Measurements from ENCODE around the gene TLR10.

Gene TLR10

GRCh38 chr4:38823766-38824165 is 41.0 kb upstream of the TLR10 start:
- Histone ChIP-seq H3K4me3 (ENCODE audit: severe bottlenecking) (no peak overlapping the region), H3K4me1 (ENCODE audit: insufficient read depth, poor library complexity, severe bottlenecking) (no peaks in the 10 kb centered on the region), H3K9me3 (ENCODE audit: severe bottlenecking) (no peaks in the 10 kb centered on the region), H3K27ac (ENCODE audit: poor library complexity, severe bottlenecking) (no peak overlapping the region), H3K36me3 (ENCODE audit: low read depth) (no peaks in the 10 kb centered on the region), H3K27me3 (ENCODE audit: insufficient read depth, poor library complexity, severe bottlenecking) (no peaks in the 10 kb centered on the region)
- ATAC-seq (ENCODE audit: low read depth) (no peak), DNase-seq (ENCODE audit: low spot score) (no peak)
- TF ChIP-seq CTCF (IDR thresholded peaks at IDR 0.05; ENCODE audit: poor library complexity, severe bottlenecking): no peak

DNA sequence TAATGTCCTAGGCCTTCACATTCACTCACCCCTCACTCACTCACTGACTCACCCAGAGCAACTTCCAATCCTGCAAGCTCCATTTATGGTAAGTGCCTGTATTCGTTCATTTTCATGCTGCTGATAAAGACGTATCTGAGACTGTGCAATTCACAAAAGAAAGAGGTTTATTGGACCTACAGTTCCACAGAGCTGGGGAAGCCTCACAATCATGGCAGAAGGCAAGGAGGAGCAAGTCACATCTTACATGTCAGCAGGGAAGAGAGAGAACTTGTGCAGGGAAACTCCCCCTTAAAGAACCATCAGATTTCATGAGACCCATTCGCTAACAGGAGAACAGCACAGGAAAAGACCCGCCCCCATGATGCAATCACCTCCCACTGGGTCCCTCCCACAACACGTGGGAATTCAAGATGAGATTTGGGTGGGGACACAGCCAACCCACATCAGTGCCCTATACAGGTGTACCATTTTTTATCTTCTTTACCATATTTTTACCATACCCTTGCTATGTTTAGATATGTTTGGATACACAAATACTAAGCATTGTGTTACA is 40.0 kb upstream of the TLR10 start:
- Histone ChIP-seq H3K4me3 (ENCODE audit: severe bottlenecking) (no peak overlapping the region), H3K36me3 (ENCODE audit: low read depth) (no peaks in the 10 kb centered on the region), H3K27ac (ENCODE audit: poor library complexity, severe bottlenecking) (no peak overlapping the region), H3K9me3 (ENCODE audit: severe bottlenecking) (no peaks in the 10 kb centered on the region), H3K4me1 (ENCODE audit: insufficient read depth, poor library complexity, severe bottlenecking) (no peaks in the 10 kb centered on the region), H3K27me3 (ENCODE audit: insufficient read depth, poor library complexity, severe bottlenecking) (no peaks in the 10 kb centered on the region)
- DNase-seq (ENCODE audit: low spot score): no peak
- no peak for TF ChIP-seq CTCF (IDR thresholded peaks at IDR 0.05; ENCODE audit: poor library complexity, severe bottlenecking)
- no peak for ATAC-seq (ENCODE audit: low read depth)

DNA sequence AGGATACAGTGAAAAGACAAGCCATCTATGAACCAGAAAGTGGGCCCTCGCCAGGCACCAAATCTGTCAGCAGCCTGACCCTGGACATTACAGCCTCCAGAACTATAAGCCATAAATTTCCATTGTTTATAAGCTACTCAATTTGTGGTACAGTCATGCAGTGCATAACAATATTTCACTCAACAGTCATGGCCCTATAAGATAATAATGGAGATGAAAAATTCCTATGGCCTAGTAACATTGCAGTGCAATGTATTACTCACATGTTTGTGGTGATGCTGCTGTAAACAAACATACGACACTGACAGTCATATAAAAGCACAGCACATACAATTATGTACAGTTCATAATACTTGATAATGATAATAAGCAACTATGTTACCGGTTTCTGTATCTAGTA is 38.9 kb upstream of the TLR10 start:
- no peaks in the 10 kb centered on the region for H3K27me3 ChIP-seq (ENCODE audit: insufficient read depth, poor library complexity, severe bottlenecking)

DNA sequence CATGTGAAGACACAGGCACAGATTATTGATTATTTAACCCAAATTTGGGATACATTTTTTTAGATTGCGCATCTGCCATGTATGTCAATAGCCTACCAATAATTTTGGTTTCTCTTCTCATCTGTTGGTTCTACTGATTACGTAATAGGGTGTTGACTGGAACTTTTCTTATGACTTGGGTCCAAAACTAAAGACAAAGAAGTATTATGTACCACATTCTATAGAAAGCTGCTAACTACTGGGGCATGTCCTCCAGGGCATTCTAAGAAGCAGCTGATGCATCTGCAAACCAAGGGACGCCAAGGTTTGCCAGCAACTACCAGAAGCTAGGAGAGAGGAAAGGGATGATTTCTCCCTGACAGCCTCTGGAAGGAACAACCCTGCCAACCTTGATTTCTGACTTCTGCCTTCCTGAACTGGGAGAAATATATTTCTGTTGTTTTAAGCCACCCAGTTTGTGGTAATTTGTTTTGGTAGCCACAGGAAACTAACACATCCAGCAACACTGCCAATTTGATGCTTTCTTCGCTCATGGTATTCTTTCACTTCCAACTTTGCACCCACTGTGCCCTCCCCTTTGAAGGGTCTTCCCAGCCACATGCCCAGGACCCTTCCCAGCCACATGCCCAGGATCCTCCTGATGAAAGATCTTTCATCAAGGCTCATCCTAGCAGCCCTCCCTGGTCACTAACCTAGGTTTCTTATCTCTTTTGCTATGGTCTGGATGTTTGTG is 37.7 kb upstream of the TLR10 start:
- no peak for ATAC-seq (ENCODE audit: low read depth)
- no peak overlapping the region for H3K27ac ChIP-seq (ENCODE audit: poor library complexity, severe bottlenecking)
- no peaks in the 10 kb centered on the region for H3K36me3 ChIP-seq (ENCODE audit: low read depth)

More for the DNA sequence above, 38.9 kb upstream of the TLR10 start:
- no peak overlapping the region for H3K4me3 ChIP-seq (ENCODE audit: severe bottlenecking)
- ATAC-seq (ENCODE audit: low read depth) (no peak), DNase-seq (ENCODE audit: low spot score) (no peak)
- no peak for TF ChIP-seq CTCF (IDR thresholded peaks at IDR 0.05; ENCODE audit: poor library complexity, severe bottlenecking)
- no peaks in the 10 kb centered on the region for H3K36me3 ChIP-seq (ENCODE audit: low read depth)
- no peak overlapping the region for H3K27ac ChIP-seq (ENCODE audit: poor library complexity, severe bottlenecking)
- H3K9me3 ChIP-seq (ENCODE audit: severe bottlenecking): no peaks in the 10 kb centered on the region
- H3K4me1 ChIP-seq (ENCODE audit: insufficient read depth, poor library complexity, severe bottlenecking): no peaks in the 10 kb centered on the region

More for the DNA sequence above, 37.7 kb upstream of the TLR10 start:
- Histone ChIP-seq H3K4me3 (ENCODE audit: severe bottlenecking) (no peak overlapping the region), H3K9me3 (ENCODE audit: severe bottlenecking) (no peaks in the 10 kb centered on the region), H3K27me3 (ENCODE audit: insufficient read depth, poor library complexity, severe bottlenecking) (no peaks in the 10 kb centered on the region), H3K4me1 (ENCODE audit: insufficient read depth, poor library complexity, severe bottlenecking) (no peaks in the 10 kb centered on the region)
- DNase-seq (ENCODE audit: low spot score): no peak
- no peak for TF ChIP-seq CTCF (IDR thresholded peaks at IDR 0.05; ENCODE audit: poor library complexity, severe bottlenecking)
